Measurements from ENCODE around the gene TAF9B. TPM values are rescaled to one million over a fixed set of nuclear protein-coding genes. Genes with fewer than 3 reads are reported as not detected.
"Not testable (repeated sequence)": the region's sequence is repeated elsewhere in the genome, so short reads cannot be mapped to it uniquely, and the experiment has no call there.

Gene TAF9B
- 10 to 100 TPM; 10.6 to 10.9 TPM for polyA plus RNA-seq

- H3K4me1 ChIP-seq (ENCODE audit: control insufficient read depth in 2 of 2, insufficient read depth in 2 of 2, low read length in 1 of 2) = no peaks in the 10 kb centered on the region
- WGBS, 2 donors = 3 to 22% methylated on average over 59 of the region's 59 CpGs
These were observed at the start of gene TAF9B for GRCh38 chrX:78139160-78140123. Gene TAF9B (minus strand): TSS chrX:78139650. CDS start chrX:78139611, 39 bp downstream.

GRCh38 chrX:78182881-78183280 lies 43.4 kb upstream of the TAF9B start:
- no peaks in the 10 kb centered on the region for H3K4me1 ChIP-seq (ENCODE audit: control insufficient read depth in 2 of 2, insufficient read depth in 2 of 2, low read length in 1 of 2)
- WGBS, 2 donors = 83 to 90% methylated on average over 7 of the region's 7 CpGs
- H3K27ac ChIP-seq (ENCODE audit: low read depth in 2 of 2, low read length in 1 of 2) = no peak overlapping the region
- H3K9me3 ChIP-seq (ENCODE audit: control insufficient read depth in 2 of 2, insufficient read depth in 1 of 2, low read depth in 1 of 2, low read length in 1 of 2) = no peaks in the 10 kb centered on the region
- no peaks in the 10 kb centered on the region for H3K27me3 ChIP-seq (ENCODE audit: control insufficient read depth in 1 of 2, insufficient read depth in 2 of 2, low read length in 2 of 2)
- H3K4me3 ChIP-seq (ENCODE audit: low read depth in 1 of 2, low read length in 2 of 2) = no peak overlapping the region
- H3K36me3 ChIP-seq (ENCODE audit: control insufficient read depth in 2 of 2, insufficient read depth in 2 of 2, low read length in 1 of 2) = no peaks in the 10 kb centered on the region

More at GRCh38 chrX:78139160-78140123, at the start of gene TAF9B:
- Histone ChIP-seq H3K27me3 (ENCODE audit: control insufficient read depth in 1 of 2, insufficient read depth in 2 of 2, low read length in 2 of 2) (no peaks in the 10 kb centered on the region), H3K9me3 (ENCODE audit: control insufficient read depth in 2 of 2, insufficient read depth in 1 of 2, low read depth in 1 of 2, low read length in 1 of 2) (no peaks in the 10 kb centered on the region), H3K4me3 (ENCODE audit: low read depth in 1 of 2, low read length in 2 of 2) (peak within 1 kb of the TSS; percentile 80 to 84), H3K27ac (ENCODE audit: low read depth in 2 of 2, low read length in 1 of 2) (peak within 1 kb of the TSS; percentile 62 to 84), H3K36me3 (ENCODE audit: control insufficient read depth in 2 of 2, insufficient read depth in 2 of 2, low read length in 1 of 2) (no peaks in the 10 kb centered on the region)

GRCh38 chrX:78181307-78181706 lies 41.9 kb upstream of the TAF9B start:
- H3K27ac ChIP-seq (ENCODE audit: low read depth in 2 of 2, low read length in 1 of 2) = no peak overlapping the region
- no peaks in the 10 kb centered on the region for H3K36me3 ChIP-seq (ENCODE audit: control insufficient read depth in 2 of 2, insufficient read depth in 2 of 2, low read length in 1 of 2)
- H3K4me1 ChIP-seq (ENCODE audit: control insufficient read depth in 2 of 2, insufficient read depth in 2 of 2, low read length in 1 of 2) = no peaks in the 10 kb centered on the region
- no peaks in the 10 kb centered on the region for H3K9me3 ChIP-seq (ENCODE audit: control insufficient read depth in 2 of 2, insufficient read depth in 1 of 2, low read depth in 1 of 2, low read length in 1 of 2)
- no peak overlapping the region for H3K4me3 ChIP-seq (ENCODE audit: low read depth in 1 of 2, low read length in 2 of 2)
- H3K27me3 ChIP-seq (ENCODE audit: control insufficient read depth in 1 of 2, insufficient read depth in 2 of 2, low read length in 2 of 2) = no peaks in the 10 kb centered on the region

GRCh38 chrX:78168065-78168464 lies 28.6 kb upstream of the TAF9B start:
- H3K4me1 ChIP-seq (ENCODE audit: control insufficient read depth in 2 of 2, insufficient read depth in 2 of 2, low read length in 1 of 2) = no peaks in the 10 kb centered on the region
- H3K9me3 ChIP-seq (ENCODE audit: control insufficient read depth in 2 of 2, insufficient read depth in 1 of 2, low read depth in 1 of 2, low read length in 1 of 2) = no peaks in the 10 kb centered on the region
- no peak overlapping the region for H3K27ac ChIP-seq (ENCODE audit: low read depth in 2 of 2, low read length in 1 of 2)
- H3K4me3 ChIP-seq (ENCODE audit: low read depth in 1 of 2, low read length in 2 of 2) = no peak overlapping the region
- H3K36me3 ChIP-seq (ENCODE audit: control insufficient read depth in 2 of 2, insufficient read depth in 2 of 2, low read length in 1 of 2) = no peaks in the 10 kb centered on the region
- H3K27me3 ChIP-seq (ENCODE audit: control insufficient read depth in 1 of 2, insufficient read depth in 2 of 2, low read length in 2 of 2) = no peaks in the 10 kb centered on the region

GRCh38 chrX:78165425-78165824 lies 26.0 kb upstream of the TAF9B start:
- Histone ChIP-seq H3K36me3 (ENCODE audit: control insufficient read depth in 2 of 2, insufficient read depth in 2 of 2, low read length in 1 of 2) (no peaks in the 10 kb centered on the region), H3K27ac (ENCODE audit: low read depth in 2 of 2, low read length in 1 of 2) (no peak overlapping the region), H3K27me3 (ENCODE audit: control insufficient read depth in 1 of 2, insufficient read depth in 2 of 2, low read length in 2 of 2) (no peaks in the 10 kb centered on the region), H3K9me3 (ENCODE audit: control insufficient read depth in 2 of 2, insufficient read depth in 1 of 2, low read depth in 1 of 2, low read length in 1 of 2) (no peaks in the 10 kb centered on the region), H3K4me3 (ENCODE audit: low read depth in 1 of 2, low read length in 2 of 2) (no peak overlapping the region), H3K4me1 (ENCODE audit: control insufficient read depth in 2 of 2, insufficient read depth in 2 of 2, low read length in 1 of 2) (no peaks in the 10 kb centered on the region)
- 56 to 63% methylated on average over 1 of the region's 1 CpG for WGBS, 2 donors

- not testable (repeated sequence) for H3K36me3 ChIP-seq (ENCODE audit: control insufficient read depth in 2 of 2, insufficient read depth in 2 of 2, low read length in 1 of 2); H3K9me3 ChIP-seq (ENCODE audit: control insufficient read depth in 2 of 2, insufficient read depth in 1 of 2, low read depth in 1 of 2, low read length in 1 of 2); H3K27me3 ChIP-seq (ENCODE audit: control insufficient read depth in 1 of 2, insufficient read depth in 2 of 2, low read length in 2 of 2); H3K4me3 ChIP-seq (ENCODE audit: low read depth in 1 of 2, low read length in 2 of 2); H3K27ac ChIP-seq (ENCODE audit: low read depth in 2 of 2, low read length in 1 of 2); H3K4me1 ChIP-seq (ENCODE audit: control insufficient read depth in 2 of 2, insufficient read depth in 2 of 2, low read length in 1 of 2)
- 79 to 87% methylated on average over 4 of the region's 4 CpGs for WGBS, 2 donors
These were observed 23.7 kb upstream of the TAF9B start for GRCh38 chrX:78163175-78163574.

- H3K4me1 ChIP-seq (ENCODE audit: control insufficient read depth in 2 of 2, insufficient read depth in 2 of 2, low read length in 1 of 2) = not testable (repeated sequence)
- WGBS, 2 donors = 78 to 89% methylated on average over 4 of the region's 4 CpGs
These were observed 21.3 kb upstream of the TAF9B start for GRCh38 chrX:78160711-78161110.

GRCh38 chrX:78157846-78158245 lies 18.4 kb upstream of the TAF9B start:
- not testable (repeated sequence) for H3K36me3 ChIP-seq (ENCODE audit: control insufficient read depth in 2 of 2, insufficient read depth in 2 of 2, low read length in 1 of 2); H3K4me1 ChIP-seq (ENCODE audit: control insufficient read depth in 2 of 2, insufficient read depth in 2 of 2, low read length in 1 of 2); H3K27ac ChIP-seq (ENCODE audit: low read depth in 2 of 2, low read length in 1 of 2); H3K27me3 ChIP-seq (ENCODE audit: control insufficient read depth in 1 of 2, insufficient read depth in 2 of 2, low read length in 2 of 2); H3K4me3 ChIP-seq (ENCODE audit: low read depth in 1 of 2, low read length in 2 of 2); H3K9me3 ChIP-seq (ENCODE audit: control insufficient read depth in 2 of 2, insufficient read depth in 1 of 2, low read depth in 1 of 2, low read length in 1 of 2)
- WGBS, 2 donors = 78 to 90% methylated on average over 10 of the region's 10 CpGs

More at GRCh38 chrX:78160711-78161110, 21.3 kb upstream of the TAF9B start:
- H3K4me3 ChIP-seq (ENCODE audit: low read depth in 1 of 2, low read length in 2 of 2); H3K27ac ChIP-seq (ENCODE audit: low read depth in 2 of 2, low read length in 1 of 2); H3K27me3 ChIP-seq (ENCODE audit: control insufficient read depth in 1 of 2, insufficient read depth in 2 of 2, low read length in 2 of 2); H3K9me3 ChIP-seq (ENCODE audit: control insufficient read depth in 2 of 2, insufficient read depth in 1 of 2, low read depth in 1 of 2, low read length in 1 of 2); H3K36me3 ChIP-seq (ENCODE audit: control insufficient read depth in 2 of 2, insufficient read depth in 2 of 2, low read length in 1 of 2): not testable (repeated sequence)

- H3K4me3 ChIP-seq (ENCODE audit: low read depth in 1 of 2, low read length in 2 of 2); H3K4me1 ChIP-seq (ENCODE audit: control insufficient read depth in 2 of 2, insufficient read depth in 2 of 2, low read length in 1 of 2); H3K9me3 ChIP-seq (ENCODE audit: control insufficient read depth in 2 of 2, insufficient read depth in 1 of 2, low read depth in 1 of 2, low read length in 1 of 2); H3K36me3 ChIP-seq (ENCODE audit: control insufficient read depth in 2 of 2, insufficient read depth in 2 of 2, low read length in 1 of 2); H3K27me3 ChIP-seq (ENCODE audit: control insufficient read depth in 1 of 2, insufficient read depth in 2 of 2, low read length in 2 of 2); H3K27ac ChIP-seq (ENCODE audit: low read depth in 2 of 2, low read length in 1 of 2): not testable (repeated sequence)
- WGBS, 2 donors = 68 to 81% methylated on average over 2 of the region's 2 CpGs
These were observed 17.9 kb upstream of the TAF9B start for GRCh38 chrX:78157373-78157772.

GRCh38 chrX:78147002-78147540 lies 7.6 kb upstream of the TAF9B start:
- 88 to 98% methylated on average over 5 of the region's 5 CpGs for WGBS, 2 donors
- H3K27me3 ChIP-seq (ENCODE audit: control insufficient read depth in 1 of 2, insufficient read depth in 2 of 2, low read length in 2 of 2); H3K4me3 ChIP-seq (ENCODE audit: low read depth in 1 of 2, low read length in 2 of 2); H3K36me3 ChIP-seq (ENCODE audit: control insufficient read depth in 2 of 2, insufficient read depth in 2 of 2, low read length in 1 of 2); H3K27ac ChIP-seq (ENCODE audit: low read depth in 2 of 2, low read length in 1 of 2); H3K9me3 ChIP-seq (ENCODE audit: control insufficient read depth in 2 of 2, insufficient read depth in 1 of 2, low read depth in 1 of 2, low read length in 1 of 2); H3K4me1 ChIP-seq (ENCODE audit: control insufficient read depth in 2 of 2, insufficient read depth in 2 of 2, low read length in 1 of 2): not testable (repeated sequence)

Measured in esophagus (tissue), 2 donors.